ENCODE data around the gene TMEM215. TPM values are rescaled to one million over a fixed set of nuclear protein-coding genes. Genes with fewer than 3 reads are reported as not detected.

The TMEM215 gene
- polyA plus RNA-seq, 1 of the 3 experiments (the other 2 are of a cell fraction): not detected

DNA sequence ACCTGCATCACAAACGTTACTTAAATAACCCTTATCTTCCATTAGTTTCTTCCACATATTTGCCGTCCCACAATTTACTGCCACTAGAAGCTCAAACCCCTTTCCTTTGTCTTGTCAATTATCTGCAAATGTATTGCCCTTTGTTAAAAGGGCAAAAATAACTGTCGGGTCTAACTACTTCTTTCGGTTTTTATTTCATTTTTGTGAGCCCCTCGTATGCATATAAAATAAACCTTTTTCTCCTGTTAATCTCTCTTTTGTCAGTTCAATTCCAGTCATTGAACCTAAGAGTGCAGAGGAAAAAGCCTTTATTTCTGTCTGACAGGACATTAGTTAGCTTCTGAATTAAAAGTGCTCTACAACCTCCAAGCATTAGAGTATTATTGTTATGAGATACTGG is 45.5 kb downstream of the TMEM215 start:
- no peaks in the 10 kb centered on the region for H3K36me3 ChIP-seq (replicated peaks in 1 of 2; ENCODE audit: control insufficient read depth in 1 of 2, insufficient read depth in 2 of 2, low read length in 1 of 2)
- H3K9ac ChIP-seq: no peak overlapping the region
- no peaks in the 10 kb centered on the region for H3K9me2 ChIP-seq
- ChIA-PET CTCF (interaction anchor here (1.5 kb wide), 1 partner anchor 10 kb away, joined by 3 read pairs; no protein-coding TSS in a partner anchor), POLR2A (no interaction called here)
- H3K9me3 ChIP-seq: no peaks in the 10 kb centered on the region
- no peaks in the 10 kb centered on the region for H3K27me3 ChIP-seq (ENCODE audit: insufficient read depth)
- 52% methylated on average over 5 of the region's 5 CpGs for WGBS (ENCODE audit: low lambda C conversion rate)
- no peak overlapping the region for H3K4me3 ChIP-seq (ENCODE audit: low read depth in 2 of 2, low read length in 1 of 2)
- DNase-seq: no peak
- no peaks in the 10 kb centered on the region for H3K79me2 ChIP-seq (ENCODE audit: insufficient read depth)
- H3K4me1 ChIP-seq (ENCODE audit: control insufficient read depth in 1 of 2, insufficient read depth in 2 of 2, low read depth in 1 of 2, low read length in 1 of 2): peaks cover 0 to 6% of the 10 kb centered on the region in 2 experiments; a peak in 2 of 4 replicates
- no peaks in the 10 kb centered on the region for H4K20me1 ChIP-seq (ENCODE audit: insufficient read depth)
- TF ChIP-seq FOXM1 (IDR thresholded peaks at IDR 0.05; ENCODE audit: low read depth) (no peak), JUND (IDR thresholded peaks at IDR 0.05) (no peak), MEF2A (IDR thresholded peaks at IDR 0.05; ENCODE audit: borderline replicate concordance, low read depth) (no peak), TCF12 (IDR thresholded peaks at IDR 0.05) (no peak), MXI1 (IDR thresholded peaks at IDR 0.05; ENCODE audit: low read depth, low read length) (no peak), NRF1 (IDR thresholded peaks at IDR 0.05; ENCODE audit: low read depth, low read length) (no peak)
- TF ChIP-seq, protein P1, sequence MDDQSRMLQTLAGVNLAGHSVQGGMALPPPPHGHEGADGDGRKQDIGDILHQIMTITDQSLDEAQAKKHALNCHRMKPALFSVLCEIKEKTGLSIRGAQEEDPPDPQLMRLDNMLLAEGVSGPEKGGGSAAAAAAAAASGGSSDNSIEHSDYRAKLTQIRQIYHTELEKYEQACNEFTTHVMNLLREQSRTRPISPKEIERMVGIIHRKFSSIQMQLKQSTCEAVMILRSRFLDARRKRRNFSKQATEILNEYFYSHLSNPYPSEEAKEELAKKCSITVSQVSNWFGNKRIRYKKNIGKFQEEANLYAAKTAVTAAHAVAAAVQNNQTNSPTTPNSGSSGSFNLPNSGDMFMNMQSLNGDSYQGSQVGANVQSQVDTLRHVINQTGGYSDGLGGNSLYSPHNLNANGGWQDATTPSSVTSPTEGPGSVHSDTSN (IDR thresholded peaks at IDR 0.05): no peak
- H3F3A ChIP-seq (replicated peaks; ENCODE audit: insufficient read depth): no peaks in the 10 kb centered on the region
- H3K4me2 ChIP-seq: no peak overlapping the region
- H3K27ac ChIP-seq (ENCODE audit: low read depth in 2 of 2, low read length in 1 of 2): no peak overlapping the region
- H2AFZ ChIP-seq (ENCODE audit: low read depth): no peak overlapping the region

DNA sequence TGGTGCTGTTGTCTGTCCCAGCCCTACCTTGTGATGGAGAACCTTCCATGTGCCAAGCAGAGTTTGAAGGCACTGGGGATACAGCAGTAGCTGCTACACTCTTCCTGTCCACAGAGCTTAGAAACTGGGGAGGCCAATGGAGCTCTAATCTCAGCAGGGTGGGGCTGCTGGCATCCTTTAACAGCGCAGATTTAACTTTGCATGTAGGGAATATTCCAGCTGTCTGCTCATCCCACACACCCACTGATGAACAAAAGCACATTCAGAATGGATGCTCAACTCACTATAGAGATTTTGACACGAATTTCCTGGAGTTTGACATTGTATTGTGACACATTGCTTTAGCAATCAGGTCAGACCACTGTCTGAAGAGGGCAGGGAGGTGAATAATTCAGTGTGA is 49.0 kb downstream of the TMEM215 start:
- Histone ChIP-seq H3K36me3 (replicated peaks in 1 of 2; ENCODE audit: control insufficient read depth in 1 of 2, insufficient read depth in 2 of 2, low read length in 1 of 2) (no peaks in the 10 kb centered on the region), H3K9ac (no peak overlapping the region), H4K20me1 (ENCODE audit: insufficient read depth) (no peaks in the 10 kb centered on the region), H3K9me3 (no peaks in the 10 kb centered on the region), H3K27me3 (ENCODE audit: insufficient read depth) (no peaks in the 10 kb centered on the region), H3K4me3 (ENCODE audit: low read depth in 2 of 2, low read length in 1 of 2) (no peak overlapping the region), H3K4me2 (no peak overlapping the region), H3F3A (replicated peaks; ENCODE audit: insufficient read depth) (no peaks in the 10 kb centered on the region), H3K4me1 (ENCODE audit: control insufficient read depth in 1 of 2, insufficient read depth in 2 of 2, low read depth in 1 of 2, low read length in 1 of 2) (no peaks in the 10 kb centered on the region), H3K27ac (ENCODE audit: low read depth in 2 of 2, low read length in 1 of 2) (no peak overlapping the region), H3K79me2 (ENCODE audit: insufficient read depth) (no peaks in the 10 kb centered on the region), H2AFZ (ENCODE audit: low read depth) (no peak overlapping the region), H3K9me2 (no peaks in the 10 kb centered on the region)
- DNase-seq: no peak
- TF ChIP-seq NFIC (IDR thresholded peaks at IDR 0.05; ENCODE audit: borderline replicate concordance) (no peak), FOXJ3 (CRISPR knock-in tag; IDR thresholded peaks at IDR 0.05) (no peak), FOSL2 (IDR thresholded peaks at IDR 0.05; ENCODE audit: borderline replicate concordance, low read depth) (no peak), YY1 (IDR thresholded peaks at IDR 0.05; ENCODE audit: low read depth) (no peak), GATA2 (CRISPR knock-in tag; IDR thresholded peaks at IDR 0.05) (no peak), RFX5 (IDR thresholded peaks at IDR 0.05; ENCODE audit: low read length) (no peak), TEAD4 (IDR thresholded peaks at IDR 0.05; ENCODE audit: borderline replicate concordance, insufficient read depth) (no peak), ELF1 (IDR thresholded peaks at IDR 0.05) (no peak), TCF12 (IDR thresholded peaks at IDR 0.05) (no peak)
- TF ChIP-seq, protein P2, sequence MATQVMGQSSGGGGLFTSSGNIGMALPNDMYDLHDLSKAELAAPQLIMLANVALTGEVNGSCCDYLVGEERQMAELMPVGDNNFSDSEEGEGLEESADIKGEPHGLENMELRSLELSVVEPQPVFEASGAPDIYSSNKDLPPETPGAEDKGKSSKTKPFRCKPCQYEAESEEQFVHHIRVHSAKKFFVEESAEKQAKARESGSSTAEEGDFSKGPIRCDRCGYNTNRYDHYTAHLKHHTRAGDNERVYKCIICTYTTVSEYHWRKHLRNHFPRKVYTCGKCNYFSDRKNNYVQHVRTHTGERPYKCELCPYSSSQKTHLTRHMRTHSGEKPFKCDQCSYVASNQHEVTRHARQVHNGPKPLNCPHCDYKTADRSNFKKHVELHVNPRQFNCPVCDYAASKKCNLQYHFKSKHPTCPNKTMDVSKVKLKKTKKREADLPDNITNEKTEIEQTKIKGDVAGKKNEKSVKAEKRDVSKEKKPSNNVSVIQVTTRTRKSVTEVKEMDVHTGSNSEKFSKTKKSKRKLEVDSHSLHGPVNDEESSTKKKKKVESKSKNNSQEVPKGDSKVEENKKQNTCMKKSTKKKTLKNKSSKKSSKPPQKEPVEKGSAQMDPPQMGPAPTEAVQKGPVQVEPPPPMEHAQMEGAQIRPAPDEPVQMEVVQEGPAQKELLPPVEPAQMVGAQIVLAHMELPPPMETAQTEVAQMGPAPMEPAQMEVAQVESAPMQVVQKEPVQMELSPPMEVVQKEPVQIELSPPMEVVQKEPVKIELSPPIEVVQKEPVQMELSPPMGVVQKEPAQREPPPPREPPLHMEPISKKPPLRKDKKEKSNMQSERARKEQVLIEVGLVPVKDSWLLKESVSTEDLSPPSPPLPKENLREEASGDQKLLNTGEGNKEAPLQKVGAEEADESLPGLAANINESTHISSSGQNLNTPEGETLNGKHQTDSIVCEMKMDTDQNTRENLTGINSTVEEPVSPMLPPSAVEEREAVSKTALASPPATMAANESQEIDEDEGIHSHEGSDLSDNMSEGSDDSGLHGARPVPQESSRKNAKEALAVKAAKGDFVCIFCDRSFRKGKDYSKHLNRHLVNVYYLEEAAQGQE (IDR thresholded peaks at IDR 0.05; ENCODE audit: low read depth, low read length): no peak
- TF ChIP-seq, protein P3, sequence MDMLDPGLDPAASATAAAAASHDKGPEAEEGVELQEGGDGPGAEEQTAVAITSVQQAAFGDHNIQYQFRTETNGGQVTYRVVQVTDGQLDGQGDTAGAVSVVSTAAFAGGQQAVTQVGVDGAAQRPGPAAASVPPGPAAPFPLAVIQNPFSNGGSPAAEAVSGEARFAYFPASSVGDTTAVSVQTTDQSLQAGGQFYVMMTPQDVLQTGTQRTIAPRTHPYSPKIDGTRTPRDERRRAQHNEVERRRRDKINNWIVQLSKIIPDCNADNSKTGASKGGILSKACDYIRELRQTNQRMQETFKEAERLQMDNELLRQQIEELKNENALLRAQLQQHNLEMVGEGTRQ (IDR thresholded peaks at IDR 0.05; ENCODE audit: borderline replicate concordance, low read depth, low read length): no peak
- TF ChIP-seq, protein P4, sequence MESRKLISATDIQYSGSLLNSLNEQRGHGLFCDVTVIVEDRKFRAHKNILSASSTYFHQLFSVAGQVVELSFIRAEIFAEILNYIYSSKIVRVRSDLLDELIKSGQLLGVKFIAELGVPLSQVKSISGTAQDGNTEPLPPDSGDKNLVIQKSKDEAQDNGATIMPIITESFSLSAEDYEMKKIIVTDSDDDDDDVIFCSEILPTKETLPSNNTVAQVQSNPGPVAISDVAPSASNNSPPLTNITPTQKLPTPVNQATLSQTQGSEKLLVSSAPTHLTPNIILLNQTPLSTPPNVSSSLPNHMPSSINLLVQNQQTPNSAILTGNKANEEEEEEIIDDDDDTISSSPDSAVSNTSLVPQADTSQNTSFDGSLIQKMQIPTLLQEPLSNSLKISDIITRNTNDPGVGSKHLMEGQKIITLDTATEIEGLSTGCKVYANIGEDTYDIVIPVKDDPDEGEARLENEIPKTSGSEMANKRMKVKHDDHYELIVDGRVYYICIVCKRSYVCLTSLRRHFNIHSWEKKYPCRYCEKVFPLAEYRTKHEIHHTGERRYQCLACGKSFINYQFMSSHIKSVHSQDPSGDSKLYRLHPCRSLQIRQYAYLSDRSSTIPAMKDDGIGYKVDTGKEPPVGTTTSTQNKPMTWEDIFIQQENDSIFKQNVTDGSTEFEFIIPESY (IDR thresholded peaks at IDR 0.05; ENCODE audit: borderline replicate concordance, low read depth): no peak
- TF ChIP-seq, protein P5, sequence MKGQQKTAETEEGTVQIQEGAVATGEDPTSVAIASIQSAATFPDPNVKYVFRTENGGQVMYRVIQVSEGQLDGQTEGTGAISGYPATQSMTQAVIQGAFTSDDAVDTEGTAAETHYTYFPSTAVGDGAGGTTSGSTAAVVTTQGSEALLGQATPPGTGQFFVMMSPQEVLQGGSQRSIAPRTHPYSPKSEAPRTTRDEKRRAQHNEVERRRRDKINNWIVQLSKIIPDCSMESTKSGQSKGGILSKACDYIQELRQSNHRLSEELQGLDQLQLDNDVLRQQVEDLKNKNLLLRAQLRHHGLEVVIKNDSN (IDR thresholded peaks at IDR 0.05; ENCODE audit: borderline replicate concordance, low read depth): no peak
- ChIA-PET POLR2A (no interaction called here), CTCF (interaction anchor here (0.6 to 1.2 kb wide), 2 partner anchors 136 to 244 kb away, joined by 3 read pairs; no protein-coding TSS in a partner anchor)
- 10% methylated on average over 2 of the region's 2 CpGs for WGBS (ENCODE audit: low lambda C conversion rate)
